Panc1 (cell line): ENCODE data around the gene DCC. TPM values are rescaled to one million over a fixed set of nuclear protein-coding genes. Genes with fewer than 3 reads are reported as not detected.

Experiments
- ATAC-seq: fragments of 200-7000 bp; cut with Tn5 transposase; 2 replicates; pipeline ENCODE4 v1.9.1; 2020; ENCODE audit warnings: mild to moderate bottlenecking, moderate library complexity
- BruUV-seq: library from RNA; stranded (reverse); fragments of 400-500 nt; replicated peaks from 2 replicates; lab custom pipeline; 2021; lab: Mats Ljungman, UMichigan
- CTCF ChIA-PET: fragments of 300-600 bp; sonication (Branson Sonifier 250); formaldehyde crosslinking; loops from one replicate; lab custom pipeline; 2022; ENCODE audit warnings: antibody characterized with exemption; lab: Charles Lee
- POLR2A ChIA-PET: fragments of 300-600 bp; sonication (Branson Sonifier 250); formaldehyde crosslinking; loops from one replicate; lab custom pipeline; 2022; ENCODE audit warnings: antibody characterized with exemption; lab: Charles Lee
- DNase-seq: peaks from one replicate; pipeline ENCODE4 v3.0.0-alpha.2; 2010; ENCODE audit warnings: low read depth, low spot score
- H3K27ac ChIP-seq: 2 replicates; pipeline ENCODE4 v1.5.1; 2011; ENCODE audit warnings: mild to moderate bottlenecking, low read length, inconsistent platforms
- H3K27me3 ChIP-seq: fragments of 200-500 bp; sonication (Bioruptor generic); 2 replicates; pipeline ENCODE4 v1.6.0; 2014; ENCODE audit warnings: low read length, inconsistent platforms; ENCODE audit not compliant: control insufficient read depth, insufficient read depth
- H3K36me3 ChIP-seq: fragments of 200-500 bp; sonication (Bioruptor generic); 2 replicates; pipeline ENCODE4 v1.5.1; 2014; ENCODE audit warnings: inconsistent platforms, mild to moderate bottlenecking, low read length, moderate library complexity; ENCODE audit not compliant: control insufficient read depth, insufficient read depth
- H3K4me1 ChIP-seq: 2 replicates; pipeline ENCODE4 v1.5.1; 2011; ENCODE audit warnings: inconsistent platforms, mild to moderate bottlenecking, low read length, moderate library complexity; ENCODE audit not compliant: control insufficient read depth, insufficient read depth
- H3K4me3 ChIP-seq, 2 experiments: 2 replicates each; pipeline ENCODE4 v1.5.1; 2011 to 2012; ENCODE audit warnings: low read depth in 2 of 2, low read length in 2 of 2, mild to moderate bottlenecking in 2 of 2, inconsistent platforms in 1 of 2, moderate library complexity in 1 of 2
- H3K9me3 ChIP-seq: fragments of 200-500 bp; sonication (Bioruptor generic); 2 replicates; pipeline ENCODE4 v1.5.1; 2014; ENCODE audit warnings: low read depth, mild to moderate bottlenecking, inconsistent platforms, low read length, moderate library complexity; ENCODE audit not compliant: control insufficient read depth, insufficient read depth
- POLR2AphosphoS5 ChIP-seq: IDR thresholded peaks from 2 replicates; pipeline ENCODE4 v1.6.1; 2012; ENCODE audit warnings: mild to moderate bottlenecking, low read depth, low read length, moderate library complexity
- SIN3A ChIP-seq: IDR thresholded peaks from 2 replicates; pipeline ENCODE4 v1.6.1; 2012; ENCODE audit warnings: low read depth, mild to moderate bottlenecking, low read length, moderate library complexity, borderline replicate concordance; ENCODE audit not compliant: insufficient read depth
- TCF7L2 ChIP-seq: IDR thresholded peaks from 2 replicates; pipeline ENCODE4 v1.6.1; 2011; ENCODE audit warnings: mild to moderate bottlenecking, low read depth, low read length, inconsistent platforms
- in situ Hi-C: cut with HindIII; loops from 2 replicates; pipeline ENCODE4 v1.10.0; 2016; ENCODE audit warnings: low sequenced_read_pairs, low pct_unique_long_range_greater_than_20kb
- intact Hi-C: fragments of 100-400 bp; cut with micrococcal nuclease; formaldehyde crosslinking; loops from one replicate; pipeline ENCODE4 v1.10.0; 2022; ENCODE audit not compliant: unreplicated experiment
- total RNA-seq: library from RNA; stranded (reverse); gene quantifications from one replicate; pipeline ENCODE4 v1.2.1, GENCODE V29; 2021; ENCODE audit not compliant: unreplicated experiment
- TF ChIP-seq, protein P1 (sequence below), 2 experiments: IDR thresholded peaks; 2 replicates each; pipeline ENCODE4 v1.6.1; 2011 to 2012; ENCODE audit warnings: low read depth in 2 of 2, control low read depth in 1 of 2, low read length in 1 of 2, mild to moderate bottlenecking in 1 of 2, moderate library complexity in 1 of 2; ENCODE audit not compliant: insufficient read depth in 1 of 2
- TF ChIP-seq, protein P2 (sequence below): fragments of 450-650 bp; IDR thresholded peaks from 2 replicates; pipeline ENCODE4 v1.5.1; 2017; ENCODE audit warnings: mild to moderate bottlenecking

Gene DCC
- total RNA-seq, 1 experiment from 2014 or later = not detected

DNA sequence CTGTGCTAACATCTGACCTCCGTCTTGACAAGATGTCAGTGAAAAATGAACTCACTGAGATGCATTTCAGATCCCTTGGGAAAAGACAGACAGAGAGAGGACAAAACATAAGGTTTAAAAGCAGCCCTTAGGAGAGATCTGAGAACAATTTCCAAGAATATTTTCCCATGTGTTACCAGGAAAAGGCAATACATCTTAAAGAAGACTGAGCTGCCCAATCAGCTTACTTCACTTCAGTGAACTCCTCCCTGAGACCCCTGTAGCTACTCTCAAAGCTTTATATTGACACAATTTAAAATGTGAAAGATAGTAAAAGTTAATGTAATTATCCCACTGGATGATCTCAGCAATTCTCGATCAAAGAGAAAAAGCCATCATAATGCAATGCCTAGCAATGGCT lies 505.0 kb downstream of the DCC start:
- POLR2A ChIA-PET = no interaction called here
- H3K36me3 ChIP-seq = no peaks in the 10 kb centered on the region
- DNase-seq (no peak), ATAC-seq (no peak)
- H3K27me3 ChIP-seq = no peaks in the 10 kb centered on the region
- BruUV-seq = no TSS peak
- no peaks in the 10 kb centered on the region for H3K9me3 ChIP-seq
- no peak overlapping the region for H3K27ac ChIP-seq
- no peak overlapping the region for H3K4me3 ChIP-seq
- in situ Hi-C loops = no loop called here
- no peaks in the 10 kb centered on the region for H3K4me1 ChIP-seq
- TF ChIP-seq, protein P1, sequence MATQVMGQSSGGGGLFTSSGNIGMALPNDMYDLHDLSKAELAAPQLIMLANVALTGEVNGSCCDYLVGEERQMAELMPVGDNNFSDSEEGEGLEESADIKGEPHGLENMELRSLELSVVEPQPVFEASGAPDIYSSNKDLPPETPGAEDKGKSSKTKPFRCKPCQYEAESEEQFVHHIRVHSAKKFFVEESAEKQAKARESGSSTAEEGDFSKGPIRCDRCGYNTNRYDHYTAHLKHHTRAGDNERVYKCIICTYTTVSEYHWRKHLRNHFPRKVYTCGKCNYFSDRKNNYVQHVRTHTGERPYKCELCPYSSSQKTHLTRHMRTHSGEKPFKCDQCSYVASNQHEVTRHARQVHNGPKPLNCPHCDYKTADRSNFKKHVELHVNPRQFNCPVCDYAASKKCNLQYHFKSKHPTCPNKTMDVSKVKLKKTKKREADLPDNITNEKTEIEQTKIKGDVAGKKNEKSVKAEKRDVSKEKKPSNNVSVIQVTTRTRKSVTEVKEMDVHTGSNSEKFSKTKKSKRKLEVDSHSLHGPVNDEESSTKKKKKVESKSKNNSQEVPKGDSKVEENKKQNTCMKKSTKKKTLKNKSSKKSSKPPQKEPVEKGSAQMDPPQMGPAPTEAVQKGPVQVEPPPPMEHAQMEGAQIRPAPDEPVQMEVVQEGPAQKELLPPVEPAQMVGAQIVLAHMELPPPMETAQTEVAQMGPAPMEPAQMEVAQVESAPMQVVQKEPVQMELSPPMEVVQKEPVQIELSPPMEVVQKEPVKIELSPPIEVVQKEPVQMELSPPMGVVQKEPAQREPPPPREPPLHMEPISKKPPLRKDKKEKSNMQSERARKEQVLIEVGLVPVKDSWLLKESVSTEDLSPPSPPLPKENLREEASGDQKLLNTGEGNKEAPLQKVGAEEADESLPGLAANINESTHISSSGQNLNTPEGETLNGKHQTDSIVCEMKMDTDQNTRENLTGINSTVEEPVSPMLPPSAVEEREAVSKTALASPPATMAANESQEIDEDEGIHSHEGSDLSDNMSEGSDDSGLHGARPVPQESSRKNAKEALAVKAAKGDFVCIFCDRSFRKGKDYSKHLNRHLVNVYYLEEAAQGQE (IDR thresholded peaks at IDR 0.05; ENCODE audit: insufficient read depth in 1 of 2, low read depth in 2 of 2, low read length in 1 of 2) = no peak
- TF ChIP-seq TCF7L2 (no peak), SIN3A (no peak), POLR2AphosphoS5 (no peak)
- TF ChIP-seq, protein P2, sequence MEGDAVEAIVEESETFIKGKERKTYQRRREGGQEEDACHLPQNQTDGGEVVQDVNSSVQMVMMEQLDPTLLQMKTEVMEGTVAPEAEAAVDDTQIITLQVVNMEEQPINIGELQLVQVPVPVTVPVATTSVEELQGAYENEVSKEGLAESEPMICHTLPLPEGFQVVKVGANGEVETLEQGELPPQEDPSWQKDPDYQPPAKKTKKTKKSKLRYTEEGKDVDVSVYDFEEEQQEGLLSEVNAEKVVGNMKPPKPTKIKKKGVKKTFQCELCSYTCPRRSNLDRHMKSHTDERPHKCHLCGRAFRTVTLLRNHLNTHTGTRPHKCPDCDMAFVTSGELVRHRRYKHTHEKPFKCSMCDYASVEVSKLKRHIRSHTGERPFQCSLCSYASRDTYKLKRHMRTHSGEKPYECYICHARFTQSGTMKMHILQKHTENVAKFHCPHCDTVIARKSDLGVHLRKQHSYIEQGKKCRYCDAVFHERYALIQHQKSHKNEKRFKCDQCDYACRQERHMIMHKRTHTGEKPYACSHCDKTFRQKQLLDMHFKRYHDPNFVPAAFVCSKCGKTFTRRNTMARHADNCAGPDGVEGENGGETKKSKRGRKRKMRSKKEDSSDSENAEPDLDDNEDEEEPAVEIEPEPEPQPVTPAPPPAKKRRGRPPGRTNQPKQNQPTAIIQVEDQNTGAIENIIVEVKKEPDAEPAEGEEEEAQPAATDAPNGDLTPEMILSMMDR = no peak
- CTCF ChIA-PET = no interaction called here
- intact Hi-C loops = no loop called here

DNA sequence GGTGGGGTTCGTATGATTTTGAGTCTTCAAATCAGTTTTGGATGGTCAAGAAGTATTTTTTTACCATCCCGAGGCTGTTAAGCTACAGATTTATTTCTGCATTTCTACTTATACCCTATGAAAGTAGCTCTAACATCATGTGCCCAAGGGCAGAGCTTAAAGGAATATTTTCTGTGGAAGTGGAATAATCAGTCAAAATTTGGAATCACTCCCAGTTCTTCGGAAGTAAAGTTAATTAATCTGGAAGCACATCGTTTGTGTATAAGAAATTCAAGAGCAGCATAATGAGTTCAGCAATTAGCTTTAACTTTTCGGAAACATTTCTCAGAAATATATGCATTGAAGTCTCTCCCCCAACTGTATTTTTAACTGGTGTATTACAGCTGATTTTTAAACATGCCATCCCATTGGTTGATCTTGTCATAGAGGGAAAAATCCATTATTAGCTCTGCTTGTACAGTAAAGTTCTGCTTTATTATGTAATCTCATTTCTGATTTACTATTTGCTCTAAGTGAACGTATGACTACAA lies 510.1 kb downstream of the DCC start:
- no peaks in the 10 kb centered on the region for H3K4me1 ChIP-seq
- ChIA-PET CTCF (no interaction called here), POLR2A (no interaction called here)
- H3K4me3 ChIP-seq = no peak overlapping the region
- H3K9me3 ChIP-seq = no peaks in the 10 kb centered on the region
- in situ Hi-C loops = no loop called here
- H3K27me3 ChIP-seq = no peaks in the 10 kb centered on the region
- DNase-seq = no peak
- no TSS peak for BruUV-seq
- H3K27ac ChIP-seq = no peak overlapping the region
- TF ChIP-seq POLR2AphosphoS5 = no peak
- TF ChIP-seq, protein P2 = no peak
- TF ChIP-seq TCF7L2 = no peak
- TF ChIP-seq, protein P1 (IDR thresholded peaks at IDR 0.05; ENCODE audit: insufficient read depth in 1 of 2, low read depth in 2 of 2, low read length in 1 of 2) = no peak
- TF ChIP-seq SIN3A = no peak
- no peaks in the 10 kb centered on the region for H3K36me3 ChIP-seq
- no peak for ATAC-seq
- intact Hi-C loops = no loop called here
